RWPE1 (cell line): ENCODE data around the gene TSHZ2.

ENCODE experiments used
- CTCF ChIA-PET: fragments of 350-600 bp; sonication (Branson Sonifier 250); formaldehyde crosslinking; extraction: SDS; loops from one replicate; lab custom pipeline; 2021; lab: Yijun Ruan, JAX
- POLR2A ChIA-PET: fragments of 400-600 bp; formaldehyde crosslinking; extraction: SDS; loops from one replicate; lab custom pipeline; 2020; ENCODE audit warnings: antibody characterized with exemption; ENCODE audit not compliant: low non-redundant PET; lab: Yijun Ruan, JAX
- DNase-seq: peaks from one replicate; pipeline ENCODE4 v3.0.0; 2012; ENCODE audit warnings: low spot score
- H3K27ac ChIP-seq: fragments of 450-650 bp; 2 replicates; pipeline ENCODE4 v1.5.1; 2017
- TF ChIP-seq, protein P1 (sequence below): fragments of 450-650 bp; conservative IDR thresholded peaks from 2 replicates; pipeline ENCODE4 v1.5.1; 2017; ENCODE audit warnings: low read depth, mild to moderate bottlenecking

TSHZ2 gene

DNA sequence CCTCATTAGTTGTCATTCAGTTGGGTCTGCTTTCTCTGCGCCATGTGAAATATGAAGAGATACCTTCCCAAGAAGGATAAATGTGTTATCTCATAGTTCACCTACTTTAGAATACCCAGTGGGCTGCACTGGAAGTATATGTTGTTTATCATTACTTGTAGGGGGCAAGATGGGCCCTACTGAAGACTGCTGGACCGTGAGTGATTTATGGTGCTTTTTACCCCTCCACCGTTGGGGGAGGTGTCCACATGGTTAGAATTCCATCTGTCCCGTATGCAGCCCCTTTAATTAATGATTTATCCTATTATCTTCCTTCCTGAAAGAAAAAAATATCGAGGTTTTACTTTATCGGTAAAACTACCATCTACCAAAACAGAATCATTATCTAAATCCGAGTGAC lies 97.0 kb downstream of the TSHZ2 start:
- CTCF ChIA-PET = no interaction called here
- POLR2A ChIA-PET = no interaction called here
- TF ChIP-seq, protein P1, sequence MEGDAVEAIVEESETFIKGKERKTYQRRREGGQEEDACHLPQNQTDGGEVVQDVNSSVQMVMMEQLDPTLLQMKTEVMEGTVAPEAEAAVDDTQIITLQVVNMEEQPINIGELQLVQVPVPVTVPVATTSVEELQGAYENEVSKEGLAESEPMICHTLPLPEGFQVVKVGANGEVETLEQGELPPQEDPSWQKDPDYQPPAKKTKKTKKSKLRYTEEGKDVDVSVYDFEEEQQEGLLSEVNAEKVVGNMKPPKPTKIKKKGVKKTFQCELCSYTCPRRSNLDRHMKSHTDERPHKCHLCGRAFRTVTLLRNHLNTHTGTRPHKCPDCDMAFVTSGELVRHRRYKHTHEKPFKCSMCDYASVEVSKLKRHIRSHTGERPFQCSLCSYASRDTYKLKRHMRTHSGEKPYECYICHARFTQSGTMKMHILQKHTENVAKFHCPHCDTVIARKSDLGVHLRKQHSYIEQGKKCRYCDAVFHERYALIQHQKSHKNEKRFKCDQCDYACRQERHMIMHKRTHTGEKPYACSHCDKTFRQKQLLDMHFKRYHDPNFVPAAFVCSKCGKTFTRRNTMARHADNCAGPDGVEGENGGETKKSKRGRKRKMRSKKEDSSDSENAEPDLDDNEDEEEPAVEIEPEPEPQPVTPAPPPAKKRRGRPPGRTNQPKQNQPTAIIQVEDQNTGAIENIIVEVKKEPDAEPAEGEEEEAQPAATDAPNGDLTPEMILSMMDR = no peak
- no peak overlapping the region for H3K27ac ChIP-seq
- DNase-seq = no peak

DNA sequence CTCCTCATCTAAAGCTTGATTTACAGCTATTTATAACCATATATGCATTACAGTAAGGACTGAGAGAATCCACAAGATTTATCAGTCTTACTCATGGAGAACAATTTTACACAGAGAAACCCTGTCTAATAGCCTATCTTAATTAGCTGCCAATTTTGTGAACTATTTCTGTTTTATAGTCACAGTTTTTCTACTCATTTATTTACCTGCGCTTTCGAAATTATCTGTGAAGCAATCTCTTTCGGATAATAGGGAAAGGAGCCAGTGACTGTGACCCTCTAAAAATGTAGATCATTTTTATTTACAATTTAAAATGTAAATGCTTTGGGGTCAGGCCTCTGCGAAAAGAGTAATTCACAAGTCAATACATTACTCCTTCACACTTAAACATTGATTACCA lies 98.1 kb downstream of the TSHZ2 start:
- H3K27ac ChIP-seq = no peak overlapping the region
- DNase-seq = no peak
- TF ChIP-seq, protein P1 = no peak
- POLR2A ChIA-PET = no interaction called here
- CTCF ChIA-PET = no interaction called here

DNA sequence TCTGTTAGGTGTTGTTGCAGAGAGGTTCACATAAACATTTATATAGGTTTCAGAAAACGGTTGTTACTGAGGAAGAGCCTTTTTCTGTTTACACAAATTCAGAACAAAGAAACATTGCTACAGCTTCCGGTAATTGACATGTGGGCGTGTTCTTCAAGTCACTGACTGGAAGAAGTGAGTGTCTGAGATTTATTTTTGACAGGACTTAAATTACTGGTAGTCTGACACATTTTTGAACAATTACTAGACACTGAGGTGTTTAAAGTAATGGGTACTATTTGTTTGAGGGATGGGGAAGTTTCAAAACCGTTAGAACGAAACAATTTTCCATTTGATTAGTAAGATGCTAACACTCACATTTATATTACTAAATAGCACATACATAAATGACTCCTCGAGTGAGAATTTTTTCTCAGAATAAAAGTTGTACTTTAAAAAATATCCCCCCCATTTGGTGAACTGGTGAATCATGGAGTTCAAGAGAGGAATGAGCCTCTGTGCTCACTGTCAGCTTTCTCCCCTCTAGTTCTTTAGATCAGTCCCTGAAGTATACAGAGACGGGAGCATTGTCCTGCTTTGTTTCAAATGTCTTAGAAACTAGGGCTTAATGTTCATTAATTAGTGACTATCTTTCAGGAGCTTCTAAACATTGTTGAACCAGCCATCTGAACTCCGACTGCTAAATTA lies 98.7 kb downstream of the TSHZ2 start:
- ChIA-PET POLR2A (no interaction called here), CTCF (no interaction called here)
- TF ChIP-seq, protein P1 = no peak
- DNase-seq = no peak
- no peak overlapping the region for H3K27ac ChIP-seq

DNA sequence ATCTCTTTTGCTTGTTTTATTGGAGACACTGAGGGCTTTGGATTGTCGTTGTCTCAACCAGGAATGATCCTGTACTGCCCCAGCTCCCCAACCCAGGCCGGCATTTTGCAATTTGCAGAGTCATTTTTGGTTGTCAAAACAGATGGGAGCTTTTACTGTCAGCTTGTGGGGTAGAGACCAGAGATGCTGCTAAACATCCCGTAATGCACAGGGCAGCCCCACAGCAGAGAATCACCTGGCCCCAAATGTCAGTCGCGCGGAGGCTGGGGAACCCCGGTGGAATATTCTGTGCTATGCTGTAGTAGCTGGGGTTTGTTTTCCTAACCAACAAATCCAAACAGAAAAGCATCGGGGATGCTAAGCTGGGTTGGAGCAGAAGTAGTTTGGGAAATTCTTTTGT lies 99.7 kb downstream of the TSHZ2 start:
- DNase-seq = no peak
- TF ChIP-seq, protein P1 = no peak
- no peak overlapping the region for H3K27ac ChIP-seq
- POLR2A ChIA-PET = no interaction called here
- CTCF ChIA-PET = no interaction called here

DNA sequence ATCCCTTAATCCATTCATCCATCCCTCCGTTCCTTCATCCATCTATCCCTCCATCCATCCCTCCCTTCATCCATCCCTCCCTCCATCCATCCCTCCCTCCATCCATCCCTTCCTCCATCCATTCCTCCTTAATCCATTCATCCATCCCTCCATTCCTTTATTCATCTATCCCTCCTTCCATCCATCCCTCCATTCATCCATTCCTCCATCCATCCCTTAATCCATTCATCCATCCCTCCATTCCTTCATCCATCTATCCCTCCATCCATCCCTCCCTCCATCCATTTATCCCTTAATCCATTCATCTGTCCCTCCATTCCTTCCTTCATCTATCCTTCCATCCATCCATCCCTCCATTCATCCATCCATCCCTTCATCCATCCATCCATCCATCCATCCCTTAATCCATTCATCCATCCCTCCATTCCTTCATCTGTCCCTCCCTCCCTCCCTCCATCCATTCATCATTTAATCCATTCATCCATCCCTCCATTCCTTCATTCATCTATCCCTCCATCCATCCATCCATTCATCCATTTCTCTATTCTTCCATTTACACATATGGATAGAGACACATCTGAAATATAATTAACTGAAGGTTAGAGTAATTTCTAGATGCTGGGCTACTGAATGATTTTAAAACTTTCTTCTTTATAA lies 100.9 kb downstream of the TSHZ2 start:
- TF ChIP-seq, protein P1 = no peak
- POLR2A ChIA-PET = no interaction called here
- no peak for DNase-seq
- no peak overlapping the region for H3K27ac ChIP-seq
- CTCF ChIA-PET = no interaction called here

DNA sequence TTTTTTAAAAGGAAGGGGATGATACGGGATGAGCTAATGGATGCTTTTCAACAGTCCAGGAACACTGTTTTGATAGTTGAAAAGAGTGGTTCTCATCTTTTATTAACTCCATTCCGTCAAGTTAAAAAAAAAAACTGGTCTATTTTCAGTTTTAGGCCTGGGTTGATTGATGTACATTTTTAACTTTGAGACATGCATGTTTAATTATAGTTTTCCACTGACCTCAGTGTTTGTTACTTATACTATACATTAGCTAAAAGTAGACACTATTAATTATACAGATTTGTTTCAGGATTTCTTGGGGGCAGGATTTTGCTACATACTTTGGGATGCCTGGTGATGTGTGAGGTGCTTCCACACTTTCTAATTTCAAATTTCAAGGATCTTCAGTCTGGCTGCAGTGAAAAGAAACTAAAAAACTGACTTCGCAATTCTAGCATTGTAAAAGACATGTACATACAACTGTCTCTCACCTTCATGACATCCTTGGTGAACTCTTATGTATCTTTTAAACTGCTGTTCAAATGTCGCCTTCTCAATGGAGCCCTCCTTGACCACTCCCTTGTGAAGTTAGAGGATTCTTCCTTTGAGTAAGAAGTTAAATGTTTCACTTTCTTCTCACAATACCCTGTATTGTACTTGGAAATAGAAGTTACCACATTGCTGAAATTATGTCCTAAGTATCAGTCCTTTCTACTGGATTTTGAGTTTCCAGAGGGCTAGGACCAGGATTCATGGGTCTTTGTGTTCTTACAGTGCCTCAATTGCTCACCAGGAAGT lies 101.7 kb downstream of the TSHZ2 start:
- DNase-seq = no peak
- CTCF ChIA-PET = interaction anchor here (0.7 kb wide), 1 partner anchor 270 kb away, joined by 6 read pairs; no protein-coding TSS in a partner anchor
- POLR2A ChIA-PET = no interaction called here
- TF ChIP-seq, protein P1 = no peak
- H3K27ac ChIP-seq = no peak overlapping the region
